IPS DF 4.7 (cell line): Measurements from ENCODE around the gene SLC51A.
"Not testable (repeated sequence)": the region's sequence is repeated elsewhere in the genome, so short reads cannot be mapped to it uniquely, and the experiment has no call there.

Experiments used
- DNase-seq: peaks from one replicate; pipeline ENCODE4 v3.0.0-alpha.2; 2013; ENCODE audit warnings: low spot score; ENCODE audit errors: extremely low read depth

The SLC51A gene

DNA sequence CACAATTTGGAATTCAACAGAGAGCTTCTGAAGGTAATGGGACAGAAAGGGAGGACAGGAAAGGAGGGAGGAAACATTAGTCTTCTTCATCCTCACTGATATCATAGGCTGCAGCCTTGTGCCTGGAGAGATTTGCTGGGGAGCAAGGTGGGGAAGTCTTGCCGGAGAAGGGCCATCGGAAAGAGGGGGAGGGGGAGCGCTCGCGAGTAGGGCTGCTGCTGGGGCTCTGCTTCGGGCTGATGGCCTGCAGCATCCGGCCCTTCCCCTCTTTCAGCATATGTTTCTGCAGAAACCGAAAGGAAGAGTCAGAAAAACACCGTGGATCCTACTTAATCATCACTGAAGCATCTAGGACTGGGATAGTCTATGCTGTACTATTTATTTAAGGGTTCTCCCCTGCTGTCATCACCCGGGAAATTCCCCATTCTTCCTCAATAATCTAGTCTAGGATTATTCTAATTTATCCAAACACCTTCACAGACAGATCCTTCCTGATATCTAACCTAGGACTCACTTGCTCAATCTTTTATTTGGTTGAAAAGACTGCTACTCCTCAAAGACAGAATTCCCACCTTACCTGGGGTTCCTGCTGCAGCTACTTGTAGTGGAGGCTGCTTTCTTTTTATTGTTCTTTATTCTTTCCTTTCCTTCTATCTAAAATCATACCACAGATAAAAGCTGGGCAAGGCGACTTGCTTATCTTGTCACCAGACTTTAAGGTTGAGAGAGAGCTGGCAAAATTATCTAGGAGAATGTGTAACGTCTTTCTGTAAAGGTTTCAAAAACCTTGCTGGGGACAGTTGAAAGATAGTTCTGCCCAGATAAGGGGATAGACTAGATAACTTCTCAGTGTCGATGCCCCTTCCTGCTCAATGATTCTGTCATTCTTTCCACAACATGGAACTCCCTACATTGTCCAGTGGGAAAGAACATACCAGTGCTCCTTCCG is 22.6 kb downstream of the SLC51A start:
- no peak for DNase-seq

DNA sequence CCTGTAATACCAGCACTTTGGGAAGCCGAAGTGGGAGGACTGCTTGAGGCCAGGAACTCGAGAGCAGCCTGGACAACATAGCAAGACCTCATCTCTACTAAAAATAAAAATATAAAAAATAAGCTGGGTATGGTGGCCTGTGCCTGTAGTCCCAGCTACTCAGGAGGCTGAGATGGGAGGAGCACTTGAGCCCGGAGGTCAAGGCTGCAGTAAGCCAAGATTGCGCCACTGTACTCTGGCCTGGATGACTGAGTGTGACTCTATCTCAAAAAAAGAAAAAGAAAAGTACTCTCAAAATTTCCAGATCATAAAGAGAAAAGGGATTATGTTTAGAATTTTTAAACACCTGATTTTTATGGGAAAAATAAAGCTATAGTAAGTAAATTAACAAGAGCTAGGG is 24.1 kb downstream of the SLC51A start:
- no peak for DNase-seq

DNA sequence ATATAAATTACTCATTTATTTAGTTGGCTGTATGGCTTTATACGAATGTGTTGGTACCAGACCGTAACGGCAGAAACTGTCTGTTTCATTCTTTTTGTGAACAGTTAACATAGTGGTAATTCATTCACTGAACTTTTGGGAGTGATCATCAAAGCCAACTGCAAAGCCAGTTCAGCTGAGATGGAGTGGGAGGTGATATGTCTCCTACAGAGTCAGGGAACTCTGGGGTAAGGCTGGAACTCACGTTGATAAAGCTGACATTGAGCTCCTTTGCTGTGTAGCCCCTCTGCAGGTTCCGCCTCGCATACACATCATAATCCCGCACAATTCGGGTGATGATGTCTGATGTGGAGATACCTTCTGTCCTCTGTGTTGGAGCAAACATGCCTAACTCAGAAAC is 25.4 kb downstream of the SLC51A start:
- DNase-seq: no peak

DNA sequence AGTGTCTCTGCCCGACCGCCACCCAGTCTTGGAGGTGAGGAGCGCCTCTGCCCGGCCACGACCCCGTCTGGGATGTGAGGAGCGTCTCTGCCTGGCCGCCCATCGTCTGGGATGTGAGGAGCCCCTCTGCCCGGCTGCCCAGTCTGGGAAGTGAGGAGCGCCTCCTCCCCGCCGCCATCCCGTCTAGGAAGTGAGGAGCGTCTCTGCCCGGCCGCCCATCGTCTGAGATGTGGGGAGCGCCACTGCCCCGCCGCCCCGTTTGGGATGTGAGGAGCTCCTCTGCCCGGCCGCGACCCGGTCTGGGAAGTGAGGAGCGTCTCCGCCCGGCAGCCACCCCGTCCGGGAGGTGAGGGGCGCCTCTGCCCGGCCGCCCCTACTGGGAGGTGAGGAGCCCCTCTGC is 27.8 kb downstream of the SLC51A start:
- not testable (repeated sequence) for DNase-seq

DNA sequence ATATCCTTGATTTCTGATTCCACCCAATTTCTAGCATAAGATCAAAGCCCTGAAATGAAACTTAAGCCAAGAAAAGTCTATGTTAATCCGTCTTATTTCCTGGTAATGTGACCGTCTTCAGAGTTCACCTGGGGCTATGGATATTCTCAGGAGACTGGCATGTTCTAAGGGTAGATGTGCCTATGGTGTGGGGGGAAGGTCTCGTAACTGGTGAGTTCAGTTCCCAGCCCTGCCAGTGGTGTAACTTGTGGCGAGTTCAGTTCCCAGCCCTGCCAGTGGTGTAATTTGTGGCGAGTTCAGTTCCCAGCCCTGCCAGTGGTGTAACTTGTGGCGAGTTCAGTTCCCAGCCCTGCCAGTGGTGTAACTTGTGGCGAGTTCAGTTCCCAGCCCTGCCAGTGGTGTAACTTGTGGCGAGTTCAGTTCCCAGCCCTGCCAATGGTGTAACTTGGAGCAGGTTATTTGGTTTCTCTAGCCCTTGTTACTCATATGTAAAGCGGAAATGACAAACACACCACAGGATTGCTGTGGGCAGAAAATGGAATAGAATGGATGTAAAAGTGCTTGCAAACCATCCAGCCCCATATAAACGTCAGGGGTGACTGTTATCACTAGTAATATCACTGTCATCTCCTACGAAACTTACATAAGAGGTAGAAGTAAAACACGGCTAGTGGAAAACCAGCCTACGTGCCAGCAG is 30.4 kb downstream of the SLC51A start:
- no peak for DNase-seq

DNA sequence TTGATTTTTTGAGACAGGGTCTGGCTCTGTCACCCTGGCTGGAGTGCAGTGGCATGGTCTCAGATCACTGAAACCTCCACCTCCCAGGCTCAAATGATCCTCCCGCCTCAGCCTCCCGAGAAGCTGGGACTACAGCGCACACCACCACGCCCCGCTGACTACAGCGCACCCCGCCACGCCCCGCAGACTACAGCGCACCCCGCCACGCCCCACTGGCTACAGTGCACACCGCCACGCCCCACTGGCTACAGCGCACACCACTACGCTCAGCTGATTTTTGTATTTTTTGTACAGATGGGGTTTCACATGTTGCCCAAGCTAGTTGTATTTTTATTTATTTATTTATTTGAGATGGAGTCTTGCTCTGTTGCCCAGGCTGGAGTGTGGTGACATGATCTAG is 35.6 kb downstream of the SLC51A start:
- DNase-seq: no peak

DNA sequence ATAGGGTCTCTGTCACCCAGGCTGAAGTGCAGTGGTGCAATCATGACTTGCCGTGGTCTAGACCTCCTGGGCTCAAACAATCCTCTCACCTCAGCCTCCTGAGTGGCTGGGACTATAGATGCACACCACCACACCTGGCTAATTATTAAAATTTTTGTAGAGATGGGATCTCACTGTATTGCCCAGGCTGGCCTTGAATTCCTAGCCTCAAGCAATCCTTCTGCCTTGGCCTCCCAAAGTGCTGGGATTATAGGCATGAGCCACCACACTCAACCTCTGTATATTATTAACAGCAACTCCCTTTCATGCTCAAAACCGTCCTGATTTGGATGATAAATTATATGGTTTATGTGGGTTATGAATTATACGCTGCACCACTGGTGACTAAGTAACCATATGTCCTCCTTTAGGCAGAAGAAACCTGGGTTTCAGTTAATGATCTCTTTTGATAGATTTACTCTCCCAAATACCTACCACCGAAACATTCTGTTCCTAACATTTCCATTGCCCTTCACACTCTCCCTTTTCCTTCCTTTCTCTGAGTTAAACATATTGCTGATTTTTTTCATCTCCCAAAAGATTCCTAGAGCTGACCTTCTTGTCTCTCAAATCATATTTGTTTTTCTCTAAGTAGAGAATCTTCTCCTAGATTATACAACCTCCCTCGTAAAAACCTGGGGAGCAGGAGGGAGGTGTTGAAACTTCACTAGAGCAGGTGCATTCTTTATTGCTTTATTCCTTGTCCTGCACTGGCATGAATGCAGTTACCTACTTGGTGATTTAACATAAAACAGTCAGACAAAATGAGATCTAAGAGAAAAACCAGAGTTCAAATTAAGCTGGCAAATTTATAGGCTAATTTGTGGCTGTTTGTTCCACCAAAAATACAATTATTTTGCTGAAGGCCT is 38.3 kb downstream of the SLC51A start:
- DNase-seq: no peak

DNA sequence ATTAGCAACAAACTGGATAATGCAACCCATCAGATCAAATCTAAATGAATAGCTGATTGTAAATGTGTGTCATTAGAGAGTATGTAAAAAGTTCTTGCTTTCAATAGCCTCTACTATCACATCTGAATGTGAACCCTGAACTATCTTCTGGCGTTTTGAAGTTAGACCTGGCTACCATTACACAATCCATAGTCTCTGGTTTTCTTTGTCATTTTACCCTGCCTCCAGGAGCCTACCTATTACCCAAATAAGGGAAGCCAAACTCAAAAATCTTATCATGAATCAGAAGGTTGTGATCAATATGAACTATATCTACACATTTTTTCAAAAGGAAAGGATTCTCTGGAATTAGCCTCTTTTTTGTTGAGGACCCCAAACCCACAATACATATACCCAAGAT is 39.4 kb downstream of the SLC51A start:
- DNase-seq: no peak

DNA sequence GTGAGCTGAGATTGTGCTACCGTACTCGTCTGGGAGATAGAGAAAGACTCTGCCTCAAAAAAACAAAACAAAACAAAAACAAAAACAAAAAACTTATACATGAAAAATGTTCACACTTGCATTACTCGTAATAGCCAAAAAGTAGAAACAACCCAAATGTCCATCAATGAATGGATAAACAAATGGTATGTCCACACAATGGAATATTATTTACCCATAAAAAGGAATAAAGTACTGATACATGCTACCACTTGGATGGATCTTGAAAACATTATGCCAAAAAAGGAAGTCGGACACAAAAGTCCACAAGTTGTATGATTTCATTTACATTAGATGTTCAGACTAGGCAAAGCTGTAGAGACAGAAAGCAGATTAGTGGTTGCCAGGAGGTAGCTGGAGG is 44.5 kb downstream of the SLC51A start:
- DNase-seq: no peak

DNA sequence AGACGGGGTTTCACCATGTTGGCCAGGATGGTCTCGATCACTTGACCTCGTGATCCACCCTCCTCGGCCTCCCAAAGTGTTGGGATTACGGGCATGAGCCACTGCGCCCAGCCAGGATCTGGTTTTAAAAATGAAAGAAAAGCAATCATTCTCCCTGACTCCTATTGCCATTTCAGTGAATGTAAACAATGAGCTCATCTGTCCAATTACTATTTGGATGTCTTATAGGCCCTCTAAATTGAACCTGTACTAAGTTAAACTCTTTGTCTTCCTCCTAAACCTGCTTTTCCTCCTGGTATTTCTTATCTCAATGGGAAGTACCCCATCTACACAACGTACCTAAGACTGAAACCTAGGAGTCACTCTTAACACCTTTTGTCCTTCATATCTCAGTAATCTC is 47.5 kb downstream of the SLC51A start:
- no peak for DNase-seq

DNA sequence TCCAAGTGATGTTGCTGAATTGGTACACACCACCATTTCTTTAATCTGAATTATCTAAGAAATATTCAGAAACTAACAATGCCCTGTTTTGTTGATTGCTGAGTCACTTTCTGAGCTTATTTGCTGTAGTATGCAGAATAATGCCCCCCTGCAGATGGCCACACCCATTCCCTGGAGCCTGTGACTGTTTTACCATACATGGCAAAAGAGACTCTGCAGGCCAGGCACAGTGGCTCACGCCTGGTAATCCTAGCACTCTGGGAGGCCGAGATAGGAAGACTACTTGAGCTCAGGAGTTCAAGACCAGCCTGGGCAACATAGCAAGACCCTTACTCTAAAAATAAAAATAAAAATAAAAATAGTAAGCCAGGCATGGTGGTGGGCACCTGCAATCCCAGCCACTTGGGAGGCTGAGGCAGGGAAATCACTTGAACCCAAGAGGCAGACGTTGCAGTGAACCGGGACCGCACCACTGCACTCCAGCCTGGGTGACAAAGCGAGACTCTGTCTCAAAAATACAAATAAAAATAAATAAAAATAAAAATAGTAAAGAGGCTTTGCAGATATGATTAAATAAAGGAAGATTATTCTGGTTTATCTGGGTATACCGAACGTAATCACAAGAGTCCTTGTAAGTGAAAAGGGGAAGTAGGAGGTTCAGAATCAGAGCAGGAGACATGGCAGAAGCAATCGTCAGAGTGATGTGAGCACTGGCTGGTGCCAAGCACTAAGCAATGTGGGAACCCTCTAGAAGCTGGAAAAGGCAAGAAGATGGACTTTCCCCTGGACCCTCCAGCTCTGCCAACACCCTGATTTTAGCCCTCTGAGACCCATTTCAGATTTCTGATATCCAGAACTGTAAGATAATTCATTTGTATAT is 52.2 kb downstream of the SLC51A start:
- no peak for DNase-seq

DNA sequence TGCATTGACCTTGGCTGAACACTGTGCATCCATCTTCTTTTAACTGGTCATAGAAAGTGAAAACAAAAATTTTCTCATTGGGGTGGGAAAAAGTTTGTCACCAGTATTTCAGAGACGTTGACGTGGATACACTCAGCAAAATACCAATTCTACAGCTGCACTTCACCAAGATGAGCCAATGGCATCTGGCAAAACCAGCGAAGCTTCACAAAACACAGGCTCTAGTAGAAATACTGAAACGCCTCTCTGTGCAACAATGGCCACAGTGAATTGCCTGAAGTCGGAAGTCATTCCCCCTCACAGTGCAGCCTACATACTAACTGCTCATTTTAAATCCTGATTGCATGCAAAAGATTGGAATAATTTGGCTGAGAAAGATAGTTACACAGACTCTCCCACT is 54.2 kb downstream of the SLC51A start:
- no peak for DNase-seq

DNA sequence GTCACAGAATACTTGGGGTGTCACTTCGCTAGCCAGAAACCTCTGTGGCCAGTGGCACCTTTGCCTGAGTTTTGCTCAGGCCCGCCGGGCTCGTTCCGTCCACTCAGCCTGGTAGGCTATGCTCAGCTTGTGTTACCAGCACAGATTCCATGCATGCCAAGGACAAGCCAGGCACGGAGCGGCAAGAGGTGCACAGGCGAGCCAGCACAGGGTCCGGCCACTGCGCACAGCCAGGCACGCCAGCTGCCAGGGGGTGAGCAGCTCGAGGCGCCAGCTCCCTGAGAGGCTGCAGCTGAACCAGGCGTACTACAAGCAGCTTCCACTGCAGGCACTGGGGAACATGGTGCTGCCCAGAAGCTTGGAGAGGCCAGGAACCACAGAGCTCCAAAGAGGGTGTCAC is 56.5 kb downstream of the SLC51A start:
- no peak for DNase-seq

DNA sequence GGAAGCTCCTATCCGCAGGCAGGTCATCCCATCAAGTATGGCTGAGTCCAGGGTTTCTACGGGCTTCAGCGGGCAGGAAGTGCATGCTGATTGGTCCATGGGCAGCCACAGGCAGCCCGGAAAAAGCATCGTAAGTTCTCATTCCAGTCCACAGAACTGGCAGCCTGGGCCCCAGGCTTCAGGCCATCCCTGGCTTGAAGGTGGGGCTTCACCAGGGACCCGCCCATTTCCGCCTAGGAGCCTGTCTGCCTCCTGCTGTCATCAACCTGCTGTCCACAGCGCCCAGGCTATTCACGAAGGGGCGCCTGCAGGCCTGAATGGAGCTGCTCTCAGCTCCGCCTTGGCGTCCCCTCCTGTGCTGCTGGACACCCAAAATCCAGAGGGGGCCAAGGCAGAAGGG is 57.3 kb downstream of the SLC51A start:
- DNase-seq: no peak

DNA sequence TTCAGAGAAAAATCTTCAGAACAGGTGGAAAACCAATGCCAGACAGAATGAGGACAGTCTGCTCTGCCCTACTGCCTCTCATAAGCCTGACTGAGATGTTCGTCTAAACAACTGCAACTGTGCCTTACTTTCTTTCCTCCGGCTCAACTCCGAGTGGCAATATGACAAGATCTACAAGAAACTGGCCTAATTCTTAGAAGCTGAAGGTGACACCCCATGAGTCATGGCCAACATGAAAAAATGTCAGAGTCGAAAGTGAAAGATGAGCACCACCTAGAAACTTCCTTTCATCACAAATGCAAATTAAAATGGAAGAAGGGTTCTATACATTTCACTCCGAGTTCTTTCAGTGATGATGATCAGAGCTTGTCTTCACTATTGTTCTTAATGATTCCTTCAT is 58.3 kb downstream of the SLC51A start:
- no peak for DNase-seq

DNA sequence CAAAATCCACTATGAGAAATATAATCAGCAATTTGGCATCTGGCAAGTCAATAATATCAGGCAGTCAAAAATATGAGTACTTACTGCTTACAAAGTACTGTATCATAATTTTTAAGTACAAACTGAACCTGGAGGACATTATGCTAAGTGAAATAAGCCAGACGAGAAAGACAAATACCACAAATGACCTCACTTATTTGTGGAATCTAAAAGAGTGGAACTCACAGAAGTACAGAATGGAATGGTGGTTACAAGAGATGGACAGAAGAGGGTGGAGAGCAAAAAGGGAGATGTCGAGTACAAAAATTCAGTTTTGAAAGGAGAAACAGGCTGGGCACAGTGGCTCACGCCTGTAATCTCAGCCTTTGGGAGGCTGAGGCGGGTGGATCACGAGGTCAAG is 58.8 kb downstream of the SLC51A start:
- no peak for DNase-seq

DNA sequence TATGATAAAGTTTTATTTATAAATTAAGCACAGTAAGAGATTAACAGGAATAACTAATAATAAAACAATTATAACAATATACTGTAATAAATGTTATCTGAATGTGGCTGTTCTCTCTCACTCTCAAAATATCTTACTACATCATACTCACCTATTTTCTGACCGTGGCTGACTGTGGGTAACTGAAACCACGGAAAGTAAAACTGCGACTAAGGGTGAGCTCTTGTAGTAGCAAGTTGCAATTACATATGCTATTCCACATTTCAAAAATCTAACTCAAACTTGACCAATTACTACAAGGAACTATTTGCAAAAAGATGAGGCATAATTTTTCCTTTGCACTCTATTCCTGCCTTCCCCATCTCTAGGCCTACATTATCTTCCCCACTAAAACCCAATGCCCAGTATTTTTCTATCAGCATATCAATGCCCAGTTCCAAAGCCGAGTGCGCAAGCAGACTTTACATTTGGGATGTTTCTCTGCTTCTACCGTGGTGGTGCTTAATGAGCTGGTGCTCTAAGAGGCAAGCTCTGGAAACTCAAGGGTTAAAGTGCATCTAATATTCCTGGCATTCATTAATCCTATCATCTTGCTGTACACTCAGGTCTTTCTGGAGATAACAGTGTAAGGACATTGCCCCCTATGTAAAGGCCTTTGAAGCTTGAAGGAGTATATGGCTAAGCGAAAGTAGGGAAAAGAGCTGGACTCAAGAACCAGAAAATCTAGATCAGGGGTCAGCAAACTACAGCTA is 64.5 kb downstream of the SLC51A start:
- no peak for DNase-seq

DNA sequence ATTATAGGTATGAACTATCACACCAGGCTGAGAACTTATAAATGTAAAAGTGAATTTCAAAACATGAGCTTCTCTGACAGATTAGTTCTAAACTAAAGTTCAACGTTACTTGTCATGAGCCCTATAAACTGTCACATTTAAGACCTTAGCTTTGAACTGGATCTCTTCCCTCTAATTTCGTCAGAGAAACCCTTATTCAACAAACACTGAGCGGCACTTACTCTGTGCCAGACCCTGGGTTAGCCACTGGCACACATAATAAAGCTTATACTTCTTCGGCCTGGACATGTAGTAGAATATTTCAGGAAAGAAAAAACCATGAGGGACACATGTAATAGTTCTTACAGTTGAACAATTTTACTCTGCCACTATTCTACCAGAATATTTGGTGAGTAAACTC is 65.6 kb downstream of the SLC51A start:
- no peak for DNase-seq
